D721Med (cell line): Measurements from ENCODE around the gene KIAA0232.

ENCODE experiments used
- DNase-seq: peaks from one replicate; pipeline ENCODE4 v3.0.0; 2011; ENCODE audit warnings: low spot score; ENCODE audit not compliant: insufficient read length
- FAIRE-seq: peaks from 2 replicates; lab custom pipeline; 2011; peaks lifted over from hg19 to GRCh38; lab: Jason Lieb, UNC
- TF ChIP-seq, protein P1 (sequence below): IDR thresholded peaks from 2 replicates; pipeline ENCODE4 v1.5.1; 2012; ENCODE audit warnings: mild to moderate bottlenecking, control low read depth; ENCODE audit not compliant: insufficient read depth; ENCODE audit errors: missing control alignments

KIAA0232 gene

DNA sequence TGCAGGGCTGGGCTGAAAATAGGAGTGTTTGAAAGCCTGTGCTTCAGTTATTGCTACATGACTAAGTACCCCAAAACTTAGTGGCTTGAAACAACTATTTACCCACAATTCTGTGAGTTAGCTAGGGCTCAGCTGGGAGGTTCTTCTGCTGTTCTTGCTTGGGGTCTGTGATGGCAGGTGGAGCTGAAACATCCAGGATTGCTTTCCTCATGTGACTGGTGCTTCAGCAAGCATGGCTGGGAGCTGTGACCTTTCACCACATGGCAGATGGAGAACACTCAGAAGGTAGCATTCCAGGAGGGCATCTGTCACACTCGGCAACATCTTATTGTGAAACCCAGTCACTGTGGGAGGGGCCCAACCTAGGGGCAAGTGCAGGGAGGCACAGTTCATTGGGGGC is 70.1 kb downstream of the KIAA0232 start:
- no peak for DNase-seq
- FAIRE-seq = no peak
- TF ChIP-seq, protein P1, sequence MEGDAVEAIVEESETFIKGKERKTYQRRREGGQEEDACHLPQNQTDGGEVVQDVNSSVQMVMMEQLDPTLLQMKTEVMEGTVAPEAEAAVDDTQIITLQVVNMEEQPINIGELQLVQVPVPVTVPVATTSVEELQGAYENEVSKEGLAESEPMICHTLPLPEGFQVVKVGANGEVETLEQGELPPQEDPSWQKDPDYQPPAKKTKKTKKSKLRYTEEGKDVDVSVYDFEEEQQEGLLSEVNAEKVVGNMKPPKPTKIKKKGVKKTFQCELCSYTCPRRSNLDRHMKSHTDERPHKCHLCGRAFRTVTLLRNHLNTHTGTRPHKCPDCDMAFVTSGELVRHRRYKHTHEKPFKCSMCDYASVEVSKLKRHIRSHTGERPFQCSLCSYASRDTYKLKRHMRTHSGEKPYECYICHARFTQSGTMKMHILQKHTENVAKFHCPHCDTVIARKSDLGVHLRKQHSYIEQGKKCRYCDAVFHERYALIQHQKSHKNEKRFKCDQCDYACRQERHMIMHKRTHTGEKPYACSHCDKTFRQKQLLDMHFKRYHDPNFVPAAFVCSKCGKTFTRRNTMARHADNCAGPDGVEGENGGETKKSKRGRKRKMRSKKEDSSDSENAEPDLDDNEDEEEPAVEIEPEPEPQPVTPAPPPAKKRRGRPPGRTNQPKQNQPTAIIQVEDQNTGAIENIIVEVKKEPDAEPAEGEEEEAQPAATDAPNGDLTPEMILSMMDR = no peak

GRCh38 chr4:6854098-6854744 is 71.7 kb downstream of the KIAA0232 start:
- no peak for DNase-seq
- TF ChIP-seq, protein P1 = no peak
- FAIRE-seq = no peak

DNA sequence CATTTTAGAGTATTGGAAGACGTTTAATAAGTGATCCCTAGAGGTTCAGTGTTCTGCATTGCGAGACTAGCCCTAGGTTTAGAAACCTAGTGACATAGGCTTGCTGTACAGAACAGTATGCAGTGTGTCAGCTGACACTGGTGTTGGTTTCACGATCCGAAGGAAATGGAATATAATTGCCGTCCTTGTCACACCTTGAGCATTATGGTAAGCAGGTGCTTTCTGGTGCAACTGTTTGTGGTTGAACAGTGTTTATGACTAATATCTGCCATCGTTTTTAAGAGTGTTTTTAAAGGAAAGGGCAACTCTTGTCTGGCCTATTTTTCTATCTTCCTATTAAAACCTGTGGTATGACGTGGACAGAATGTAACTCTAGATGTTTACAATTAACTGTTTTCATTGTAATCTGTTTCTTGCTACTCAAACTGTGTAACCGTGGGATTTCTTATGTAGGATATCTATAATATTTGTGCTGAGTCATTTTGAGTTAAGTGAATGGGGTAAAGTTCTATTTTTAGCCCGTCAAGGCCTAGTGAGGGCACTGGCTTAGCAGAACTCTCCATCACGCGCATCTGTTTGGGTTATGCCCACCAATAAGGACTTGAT is 73.3 kb downstream of the KIAA0232 start:
- TF ChIP-seq, protein P1 = no peak
- FAIRE-seq (no peak), DNase-seq (no peak)

DNA sequence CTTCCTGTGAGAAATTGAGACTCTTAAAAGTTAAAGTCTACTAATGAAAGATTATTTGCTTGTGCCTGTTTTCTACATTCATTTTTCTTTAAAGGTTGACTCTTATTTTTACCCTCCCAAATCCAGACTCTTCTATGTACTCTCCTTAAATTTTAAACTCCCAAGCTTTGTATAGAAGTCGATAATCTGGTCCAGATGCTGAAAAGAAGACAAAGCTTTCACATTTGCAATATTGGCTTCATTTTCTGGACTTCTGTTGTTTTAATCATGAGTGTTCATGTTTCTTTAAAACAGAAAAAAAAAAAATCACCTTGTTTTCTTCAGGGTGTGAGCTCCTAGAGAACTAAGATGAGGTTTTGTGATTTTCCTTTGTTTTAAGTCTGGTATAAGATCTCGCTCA is 73.9 kb downstream of the KIAA0232 start:
- TF ChIP-seq, protein P1 = no peak
- DNase-seq (no peak), FAIRE-seq (no peak)

DNA sequence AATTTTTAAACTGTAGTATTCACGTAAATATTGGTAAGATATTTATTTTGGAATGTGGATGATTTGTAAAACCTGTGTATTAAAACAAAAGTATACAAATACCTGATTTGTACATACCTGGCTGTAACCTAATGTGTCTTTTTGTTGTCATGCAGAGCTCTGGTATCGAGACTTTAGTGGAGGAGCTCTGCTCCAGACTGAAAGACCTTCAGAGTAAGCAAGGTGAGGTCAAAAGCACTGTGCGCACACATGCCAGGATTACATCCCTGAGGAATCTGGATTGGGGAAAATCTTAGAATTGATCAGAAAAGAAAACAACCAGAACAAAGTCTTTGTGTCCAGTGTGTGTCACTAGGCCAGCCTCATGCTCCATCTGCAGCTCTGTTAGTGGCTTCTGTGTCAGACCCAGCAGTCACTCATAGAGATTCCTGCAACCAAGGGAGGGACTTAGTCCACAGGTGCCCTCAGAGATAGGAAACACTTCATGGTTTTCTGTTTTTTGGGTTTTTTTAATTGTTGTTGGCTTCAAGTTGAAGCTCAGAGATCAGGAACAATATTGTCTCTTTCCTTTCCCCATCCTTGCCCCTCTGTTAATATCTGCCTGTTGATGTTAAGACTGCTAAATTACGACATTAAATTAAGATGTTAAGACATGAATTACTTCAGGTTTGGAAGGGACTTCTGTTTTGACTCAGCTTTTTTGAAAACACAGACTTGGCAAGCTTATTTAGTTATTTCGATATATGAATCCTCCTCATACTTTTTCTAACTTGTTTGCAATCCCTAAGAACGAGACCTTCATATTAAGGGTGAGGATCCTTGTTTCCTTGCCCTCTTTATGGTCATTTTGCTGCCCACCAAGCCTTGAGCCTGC is 74.7 kb downstream of the KIAA0232 start:
- no peak for FAIRE-seq
- TF ChIP-seq, protein P1 = no peak

DNA sequence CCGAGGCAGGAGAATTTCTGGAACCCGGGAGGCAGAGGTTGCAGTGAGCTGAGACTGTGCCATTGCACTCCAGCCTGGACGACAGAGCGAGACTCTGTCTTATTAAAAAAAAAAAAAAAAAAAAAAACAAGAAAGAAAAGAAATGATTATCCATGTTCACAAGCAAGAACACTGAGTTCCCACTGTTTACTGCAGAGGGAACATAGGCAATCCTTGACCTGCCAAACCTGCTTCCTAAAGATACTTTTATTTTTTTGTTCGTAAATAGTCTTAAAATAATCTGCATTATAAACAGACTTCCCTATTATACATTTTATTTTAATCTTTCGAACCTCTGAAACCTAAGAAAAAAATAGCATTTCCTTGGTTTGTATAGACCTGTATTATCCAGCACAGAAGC is 76.5 kb downstream of the KIAA0232 start:
- DNase-seq (no peak), FAIRE-seq (no peak)
- TF ChIP-seq, protein P1 = no peak

More for the DNA sequence above, 74.7 kb downstream of the KIAA0232 start:
- no peak for DNase-seq
